Caco-2 (cell line): ENCODE data around the gene MRAS. TPM values are rescaled to one million over a fixed set of nuclear protein-coding genes. Genes with fewer than 3 reads are reported as not detected.

Source experiments
- BruUV-seq: library from RNA; stranded (reverse); fragments of 400-500 nt; replicated peaks from 2 replicates; lab custom pipeline; 2021; lab: Mats Ljungman, UMichigan
- CTCF ChIA-PET: fragments of 300-600 bp; sonication (Branson Sonifier 250); formaldehyde crosslinking; loops from one replicate; lab custom pipeline; 2022; ENCODE audit warnings: antibody characterized with exemption; lab: Charles Lee
- POLR2A ChIA-PET: fragments of 300-600 bp; sonication (Branson Sonifier 250); formaldehyde crosslinking; loops from one replicate; lab custom pipeline; 2022; ENCODE audit warnings: antibody characterized with exemption; lab: Charles Lee
- DNase-seq, 2 experiments: peaks; one replicate each; pipeline versions ENCODE4 v3.0.0 to v3.0.0-alpha.2; 2020 to 2022
- H3K27me3 ChIP-seq: replicated peaks from 2 replicates; pipeline ENCODE4 v1.6.0; 2011; ENCODE audit warnings: low read length; ENCODE audit not compliant: control insufficient read depth, insufficient read depth
- H3K36me3 ChIP-seq: 2 replicates; pipeline ENCODE4 v1.5.1; 2011; ENCODE audit warnings: low read length; ENCODE audit not compliant: control insufficient read depth, insufficient read depth
- H3K4me1 ChIP-seq: fragments of 250-450 bp; sonication (Bioruptor Pico); 2 replicates; pipeline ENCODE4 v1.5.1; 2020; ENCODE audit warnings: mild to moderate bottlenecking
- H3K4me3 ChIP-seq: 2 replicates; pipeline ENCODE4 v1.5.1; 2011; ENCODE audit warnings: low read depth, mild to moderate bottlenecking, control low read depth, low read length
- H3K9me3 ChIP-seq: fragments of 250-450 bp; sonication (Bioruptor Pico); 2 replicates; pipeline ENCODE4 v1.5.1; 2020; ENCODE audit warnings: mild to moderate bottlenecking, moderate library complexity
- H3K27ac Mint-ChIP-seq: one replicate; pipeline ENCODE4 v1.8.0; 2022; ENCODE audit warnings: mixed read lengths; ENCODE audit not compliant: unreplicated experiment
- H3K27me3 Mint-ChIP-seq: one replicate; pipeline ENCODE4 v1.8.0; 2022; ENCODE audit warnings: mixed read lengths; ENCODE audit not compliant: insufficient read depth, unreplicated experiment
- H3K36me3 Mint-ChIP-seq: one replicate; pipeline ENCODE4 v1.8.0; 2022; ENCODE audit warnings: mild to moderate bottlenecking, mixed read lengths; ENCODE audit not compliant: insufficient read depth, unreplicated experiment
- H3K4me1 Mint-ChIP-seq: one replicate; pipeline ENCODE4 v1.8.0; 2022; ENCODE audit warnings: low read depth, mixed read lengths; ENCODE audit not compliant: unreplicated experiment
- H3K4me3 Mint-ChIP-seq: one replicate; pipeline ENCODE4 v1.8.0; 2022; ENCODE audit warnings: mild to moderate bottlenecking, moderate library complexity, mixed read lengths; ENCODE audit not compliant: unreplicated experiment
- H3K9me3 Mint-ChIP-seq: one replicate; pipeline ENCODE4 v1.8.0; 2022; ENCODE audit warnings: mixed read lengths; ENCODE audit not compliant: unreplicated experiment
- intact Hi-C: fragments of 100-400 bp; cut with micrococcal nuclease; formaldehyde crosslinking; loops from one replicate; pipeline ENCODE4 v1.10.0; 2022; ENCODE audit not compliant: unreplicated experiment
- total RNA-seq: library from RNA; stranded (reverse); gene quantifications from 2 replicates; pipeline ENCODE4 v1.2.3, GENCODE V29; 2022
- TF ChIP-seq, protein P1 (sequence below), 2 experiments: fragments of 200-600 bp in 1 of 2; IDR thresholded peaks; 1 replicate in 1 of 2; 2 replicates in 1 of 2; pipeline versions ENCODE4 v1.5.1 to v1.8.0; 2011 to 2022; ENCODE audit warnings: antibody characterized with exemption in 1 of 2, control low read depth in 1 of 2, inconsistent platforms in 1 of 2, low read depth in 1 of 2, low read length in 1 of 2, mild to moderate bottlenecking in 1 of 2, moderate library complexity in 1 of 2; ENCODE audit not compliant: insufficient read depth in 1 of 2, severe bottlenecking in 1 of 2, unreplicated experiment in 1 of 2

MRAS gene
- total RNA-seq, 1 experiment from 2014 or later, result 11.4 TPM

DNA sequence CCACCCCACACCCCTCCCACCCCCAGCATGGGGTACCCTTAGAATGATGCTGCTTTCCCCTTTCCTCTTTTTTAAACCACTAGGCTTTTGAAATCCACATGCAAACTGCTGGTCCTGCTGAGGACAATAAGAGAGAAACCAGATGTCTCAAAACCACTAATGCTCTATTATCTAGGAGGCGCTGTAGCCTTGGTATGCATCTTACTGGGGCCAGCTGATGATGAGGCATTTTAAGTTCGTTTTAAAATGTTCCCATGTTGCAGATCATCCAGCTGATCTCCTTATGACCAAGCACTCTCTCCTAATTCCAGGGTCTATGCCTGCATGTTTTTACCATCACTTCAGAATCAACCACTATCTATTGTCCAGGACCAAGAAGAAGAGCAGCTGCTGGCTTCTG, 20.0 kb upstream of the MRAS start:
- H3K9me3 ChIP-seq, result no peaks in the 10 kb centered on the region
- TF ChIP-seq, protein P1, sequence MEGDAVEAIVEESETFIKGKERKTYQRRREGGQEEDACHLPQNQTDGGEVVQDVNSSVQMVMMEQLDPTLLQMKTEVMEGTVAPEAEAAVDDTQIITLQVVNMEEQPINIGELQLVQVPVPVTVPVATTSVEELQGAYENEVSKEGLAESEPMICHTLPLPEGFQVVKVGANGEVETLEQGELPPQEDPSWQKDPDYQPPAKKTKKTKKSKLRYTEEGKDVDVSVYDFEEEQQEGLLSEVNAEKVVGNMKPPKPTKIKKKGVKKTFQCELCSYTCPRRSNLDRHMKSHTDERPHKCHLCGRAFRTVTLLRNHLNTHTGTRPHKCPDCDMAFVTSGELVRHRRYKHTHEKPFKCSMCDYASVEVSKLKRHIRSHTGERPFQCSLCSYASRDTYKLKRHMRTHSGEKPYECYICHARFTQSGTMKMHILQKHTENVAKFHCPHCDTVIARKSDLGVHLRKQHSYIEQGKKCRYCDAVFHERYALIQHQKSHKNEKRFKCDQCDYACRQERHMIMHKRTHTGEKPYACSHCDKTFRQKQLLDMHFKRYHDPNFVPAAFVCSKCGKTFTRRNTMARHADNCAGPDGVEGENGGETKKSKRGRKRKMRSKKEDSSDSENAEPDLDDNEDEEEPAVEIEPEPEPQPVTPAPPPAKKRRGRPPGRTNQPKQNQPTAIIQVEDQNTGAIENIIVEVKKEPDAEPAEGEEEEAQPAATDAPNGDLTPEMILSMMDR (IDR thresholded peaks at IDR 0.05; ENCODE audit: insufficient read depth in 1 of 2, low read depth in 1 of 2, low read length in 1 of 2, severe bottlenecking in 1 of 2, unreplicated experiment in 1 of 2), result no peak
- no peaks in the 10 kb centered on the region for H3K4me1 Mint-ChIP-seq
- POLR2A ChIA-PET, result no interaction called here
- no peaks in the 10 kb centered on the region for H3K9me3 Mint-ChIP-seq
- CTCF ChIA-PET, result interaction anchor here (1.2 kb wide), 1 partner anchor 20 kb away, joined by 10 read pairs; the partner anchor contains the start of gene MRAS
- no peaks in the 10 kb centered on the region for H3K27me3 ChIP-seq
- no peak for DNase-seq
- H3K4me3 ChIP-seq, result no peak overlapping the region
- H3K27me3 Mint-ChIP-seq, result no peaks in the 10 kb centered on the region
- peak overlapping the region; percentile 80 for H3K4me3 Mint-ChIP-seq
- no peaks in the 10 kb centered on the region for H3K4me1 ChIP-seq
- H3K36me3 Mint-ChIP-seq, result peaks cover 6% of the 10 kb centered on the region
- no TSS peak for BruUV-seq
- no peaks in the 10 kb centered on the region for H3K36me3 ChIP-seq
- H3K27ac Mint-ChIP-seq, result no peak overlapping the region
- intact Hi-C loops, result no loop called here

DNA sequence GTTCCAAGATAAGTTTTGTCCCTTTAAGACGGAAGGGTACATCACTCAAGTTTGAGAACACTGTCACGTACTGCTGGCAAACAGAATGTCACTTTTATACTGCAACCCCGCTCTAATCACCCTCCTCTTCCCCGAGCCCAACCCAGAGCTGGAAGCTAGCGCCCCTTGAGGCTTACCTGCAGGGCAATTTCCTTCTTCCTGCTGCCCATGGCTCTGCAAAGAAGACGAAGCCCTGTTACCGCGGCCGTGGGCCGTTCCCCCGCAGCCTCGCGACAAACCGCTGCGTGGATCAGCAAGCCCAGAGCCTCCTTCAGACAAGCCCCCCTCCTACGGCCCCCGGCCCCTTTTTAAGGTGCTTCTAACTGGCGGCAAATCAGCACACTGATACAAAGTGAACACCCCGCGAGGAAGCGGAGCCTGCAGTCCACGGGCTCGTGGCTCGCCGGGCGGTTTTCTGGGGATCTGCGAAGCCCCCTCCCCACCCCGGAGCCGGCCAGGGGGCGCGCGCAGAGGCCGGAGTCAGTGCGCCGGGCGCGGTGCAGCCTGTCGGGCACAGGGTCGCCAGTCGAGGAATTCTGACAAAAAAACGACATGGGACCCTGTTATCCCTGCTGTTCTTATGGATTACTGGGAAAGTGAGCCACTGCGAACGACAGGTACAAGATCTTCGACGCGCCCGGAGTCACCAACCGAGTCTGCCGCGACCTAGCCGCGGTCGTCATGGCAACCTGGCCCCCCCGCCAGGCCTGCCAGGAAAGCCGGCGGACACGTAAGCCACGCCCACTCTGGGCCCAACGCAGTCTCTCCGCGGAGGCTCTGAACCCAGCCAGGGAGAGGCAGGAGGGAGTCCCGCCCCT, 19.0 kb upstream of the MRAS start, which contains the start of gene NME9:
Gene NME9, minus strand, starts transcription at position 725 of the 857 bp plus-strand sequence. Its CDS starts 516 bp downstream, at position 209.
- Mint-ChIP-seq H3K9me3 (no peaks in the 10 kb centered on the region), H3K4me1 (no peaks in the 10 kb centered on the region), H3K36me3 (peaks cover 6% of the 10 kb centered on the region), H3K4me3 (peak within 1 kb of the TSS; percentile 80), H3K27ac (peak within 1 kb of the TSS; percentile 68), H3K27me3 (no peaks in the 10 kb centered on the region)
- TF ChIP-seq, protein P1 (IDR thresholded peaks at IDR 0.05; ENCODE audit: insufficient read depth in 1 of 2, low read depth in 1 of 2, low read length in 1 of 2, severe bottlenecking in 1 of 2, unreplicated experiment in 1 of 2), result peak; percentile 40 to 87
- Histone ChIP-seq H3K27me3 (no peaks in the 10 kb centered on the region), H3K36me3 (no peaks in the 10 kb centered on the region), H3K4me3 (peak within 1 kb of the TSS; percentile 80), H3K9me3 (no peaks in the 10 kb centered on the region), H3K4me1 (no peaks in the 10 kb centered on the region)
- ChIA-PET CTCF (interaction anchor here (1.2 to 1.4 kb wide), 2 partner anchors 19 to 105 kb away, joined by 3 to 10 read pairs; partner anchors contain the start of genes ESYT3 and MRAS), POLR2A (no interaction called here)
- intact Hi-C loops, result loop anchor here (1.0 kb wide), 2 partner anchors 19 to 149 kb away; partner anchors contain the start of gene MRAS
- peak; percentile 93 for DNase-seq
- no TSS peak for BruUV-seq

DNA sequence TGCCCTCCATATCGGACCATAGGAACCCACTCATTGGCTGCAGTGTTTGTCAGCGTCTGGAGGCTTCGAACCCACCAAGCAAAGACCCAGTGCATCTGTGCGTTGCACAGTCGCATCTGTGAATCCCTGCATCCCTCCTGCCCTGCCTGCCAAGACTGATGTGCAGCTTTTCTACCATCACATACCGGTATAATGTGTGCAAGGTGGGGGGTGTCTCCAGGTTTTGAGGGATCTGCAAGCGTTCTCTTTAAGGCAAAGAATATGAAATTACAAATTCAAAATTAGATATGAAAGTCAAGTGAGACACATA, 18.4 kb upstream of the MRAS start:
- Histone ChIP-seq H3K4me1 (peaks cover 3% of the 10 kb centered on the region; the same call in 1 of the 2 replicates), H3K36me3 (no peaks in the 10 kb centered on the region), H3K9me3 (no peaks in the 10 kb centered on the region), H3K4me3 (peak overlapping the region; percentile 80), H3K27me3 (no peaks in the 10 kb centered on the region)
- no peak for DNase-seq
- no peaks in the 10 kb centered on the region for H3K4me1 Mint-ChIP-seq
- no TSS peak for BruUV-seq
- no peaks in the 10 kb centered on the region for H3K27me3 Mint-ChIP-seq
- peaks cover 6% of the 10 kb centered on the region for H3K36me3 Mint-ChIP-seq
- TF ChIP-seq, protein P1 (IDR thresholded peaks at IDR 0.05; ENCODE audit: insufficient read depth in 1 of 2, low read depth in 1 of 2, low read length in 1 of 2, severe bottlenecking in 1 of 2, unreplicated experiment in 1 of 2), result no peak
- ChIA-PET POLR2A (no interaction called here), CTCF (interaction anchor here (1.4 kb wide), 1 partner anchor 104 kb away, joined by 3 read pairs; the partner anchor contains the start of gene ESYT3)
- intact Hi-C loops, result loop anchor here (1.0 to 10.0 kb wide), 3 partner anchors 18 to 265 kb away; partner anchors contain the start of gene MRAS
- H3K27ac Mint-ChIP-seq, result peak overlapping the region; percentile 68
- H3K4me3 Mint-ChIP-seq, result peak overlapping the region; percentile 80
- H3K9me3 Mint-ChIP-seq, result no peaks in the 10 kb centered on the region
